OCI-LY7 (cell line): Measurements from ENCODE around the gene XAF1. TPM values are rescaled to one million over a fixed set of nuclear protein-coding genes. Genes with fewer than 3 reads are reported as not detected.

Experiments
- BruUV-seq: library from RNA; stranded (reverse); fragments of 400-500 nt; replicated peaks from 2 replicates; lab custom pipeline; 2021; lab: Mats Ljungman, UMichigan
- CTCF ChIA-PET: fragments of 300-600 bp; sonication (Branson Sonifier 250); formaldehyde crosslinking; loops from one replicate; lab custom pipeline; 2022; ENCODE audit warnings: antibody characterized with exemption; ENCODE audit not compliant: unreplicated experiment; lab: Charles Lee
- POLR2A ChIA-PET: fragments of 300-600 bp; sonication (Branson Sonifier 250); formaldehyde crosslinking; loops from one replicate; lab custom pipeline; 2022; ENCODE audit warnings: antibody characterized with exemption; lab: Charles Lee
- DNase-seq: peaks from one replicate; pipeline ENCODE4 v3.0.0-alpha.2; 2015; ENCODE audit warnings: low spot score
- H2AFZ ChIP-seq: fragments of 200-600 bp; sonication (generic), shearing (Covaris generic); 2 replicates; pipeline ENCODE4 v1.6.1; 2014; ENCODE audit warnings: mild to moderate bottlenecking, antibody characterized with exemption, low read length, moderate library complexity
- H3K27ac ChIP-seq: fragments of 200-600 bp; sonication (generic); 2 replicates; pipeline ENCODE4 v1.5.1; 2014; ENCODE audit warnings: mixed run types, low read depth, mild to moderate bottlenecking, moderate library complexity, low read length, inconsistent platforms; ENCODE audit not compliant: poor library complexity, severe bottlenecking
- H3K36me3 ChIP-seq: fragments of 200-600 bp; sonication (generic); 2 replicates; pipeline ENCODE4 v1.6.1; 2014; ENCODE audit warnings: mild to moderate bottlenecking, antibody characterized with exemption, low read length, moderate library complexity, mixed read lengths; ENCODE audit not compliant: insufficient read depth
- H3K4me1 ChIP-seq: fragments of 200-600 bp; sonication (generic); 2 replicates; pipeline ENCODE4 v1.5.1; 2014; ENCODE audit warnings: mild to moderate bottlenecking, low read length; ENCODE audit not compliant: insufficient read depth, poor library complexity, severe bottlenecking
- H3K4me2 ChIP-seq: fragments of 200-600 bp; sonication (generic); 2 replicates; pipeline ENCODE4 v1.6.1; 2014; ENCODE audit warnings: mild to moderate bottlenecking, low read length
- H3K4me3 ChIP-seq: fragments of 200-600 bp; sonication (generic); 2 replicates; pipeline ENCODE4 v1.5.1; 2014; ENCODE audit warnings: mild to moderate bottlenecking, low read depth, low read length; ENCODE audit not compliant: poor library complexity, severe bottlenecking
- H3K79me2 ChIP-seq: fragments of 200-600 bp; sonication (generic); 2 replicates; pipeline ENCODE4 v1.6.1; 2016; ENCODE audit warnings: low read depth, mild to moderate bottlenecking, low read length, moderate library complexity, mixed read lengths; ENCODE audit not compliant: insufficient read depth
- H3K9me2 ChIP-seq: fragments of 200-600 bp; sonication (generic); 2 replicates; pipeline ENCODE4 v1.6.1; 2016; ENCODE audit warnings: mild to moderate bottlenecking, low read length, mixed read lengths; ENCODE audit not compliant: insufficient read depth
- H3K9me3 ChIP-seq: fragments of 200-600 bp; sonication (generic); 2 replicates; pipeline ENCODE4 v1.6.1; 2014; ENCODE audit warnings: mild to moderate bottlenecking, mixed run types, low read length, mixed read lengths
- H4K20me1 ChIP-seq: fragments of 200-600 bp; sonication (generic); 2 replicates; pipeline ENCODE4 v1.6.1; 2014; ENCODE audit warnings: mild to moderate bottlenecking, antibody characterized with exemption, low read length, moderate library complexity, mixed read lengths; ENCODE audit not compliant: insufficient read depth
- EZH2phosphoT487 ChIP-seq: fragments of 200-600 bp; sonication (generic); IDR thresholded peaks from 2 replicates; pipeline ENCODE4 v1.6.1; 2018; ENCODE audit warnings: low read depth, borderline replicate concordance, mild to moderate bottlenecking, mixed run types, antibody characterized with exemption, low read length, moderate library complexity, mixed read lengths
- intact Hi-C: fragments of 100-400 bp; cut with micrococcal nuclease; formaldehyde crosslinking; loops from one replicate; pipeline ENCODE4 v1.10.0; 2022; ENCODE audit not compliant: unreplicated experiment
- total RNA-seq, 2 experiments: library from RNA; depleted of rRNA in 1 of 2; stranded (reverse); fragments of >200 nt in 1 of 2; shearing (Covaris generic) in 1 of 2; gene quantifications; 2 replicates each; pipeline ENCODE4 v1.2.3, GENCODE V29; 2014 to 2022
- TF ChIP-seq, protein P1 (sequence below): fragments of 200-600 bp; sonication (generic); conservative IDR thresholded peaks from 2 replicates; pipeline ENCODE4 v1.5.1; 2014; ENCODE audit warnings: mild to moderate bottlenecking, antibody characterized with exemption, low read length, moderate library complexity, mixed read lengths

XAF1 gene
- total RNA-seq, 2 experiments from 2014 or later, result 0.38 to 0.46 TPM

- Histone ChIP-seq H3K36me3 (no peaks in the 10 kb centered on the region), H3K4me3 (no peak within 1 kb of the TSS), H3K4me1 (no peaks in the 10 kb centered on the region), H3K4me2 (no peak within 1 kb of the TSS), H4K20me1 (no peaks in the 10 kb centered on the region), H3K9me2 (no peaks in the 10 kb centered on the region), H2AFZ (no peak within 1 kb of the TSS), H3K9me3 (no peaks in the 10 kb centered on the region), H3K27ac (no peak within 1 kb of the TSS), H3K79me2 (no peaks in the 10 kb centered on the region)
- POLR2A ChIA-PET, result no interaction called here
- no TSS peak for BruUV-seq
- CTCF ChIA-PET, result no interaction called here
- TF ChIP-seq EZH2phosphoT487, result no peak
- TF ChIP-seq, protein P1, sequence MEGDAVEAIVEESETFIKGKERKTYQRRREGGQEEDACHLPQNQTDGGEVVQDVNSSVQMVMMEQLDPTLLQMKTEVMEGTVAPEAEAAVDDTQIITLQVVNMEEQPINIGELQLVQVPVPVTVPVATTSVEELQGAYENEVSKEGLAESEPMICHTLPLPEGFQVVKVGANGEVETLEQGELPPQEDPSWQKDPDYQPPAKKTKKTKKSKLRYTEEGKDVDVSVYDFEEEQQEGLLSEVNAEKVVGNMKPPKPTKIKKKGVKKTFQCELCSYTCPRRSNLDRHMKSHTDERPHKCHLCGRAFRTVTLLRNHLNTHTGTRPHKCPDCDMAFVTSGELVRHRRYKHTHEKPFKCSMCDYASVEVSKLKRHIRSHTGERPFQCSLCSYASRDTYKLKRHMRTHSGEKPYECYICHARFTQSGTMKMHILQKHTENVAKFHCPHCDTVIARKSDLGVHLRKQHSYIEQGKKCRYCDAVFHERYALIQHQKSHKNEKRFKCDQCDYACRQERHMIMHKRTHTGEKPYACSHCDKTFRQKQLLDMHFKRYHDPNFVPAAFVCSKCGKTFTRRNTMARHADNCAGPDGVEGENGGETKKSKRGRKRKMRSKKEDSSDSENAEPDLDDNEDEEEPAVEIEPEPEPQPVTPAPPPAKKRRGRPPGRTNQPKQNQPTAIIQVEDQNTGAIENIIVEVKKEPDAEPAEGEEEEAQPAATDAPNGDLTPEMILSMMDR, result no peak
- no peak for DNase-seq
- intact Hi-C loops, result no loop called here
Measured at GRCh38 chr17:6713130-6713917, 42.5 kb upstream of the XAF1 start, which contains the start of gene SLC13A5. TSS of gene SLC13A5 (minus strand) at chr17:6713369. CDS start at chr17:6713333, 36 bp downstream.

GRCh38 chr17:6713918-6714271 lies 42.0 kb upstream of the XAF1 start:
- no peak overlapping the region for H3K27ac ChIP-seq
- intact Hi-C loops, result no loop called here
- H2AFZ ChIP-seq, result no peak overlapping the region
- DNase-seq, result no peak
- H3K79me2 ChIP-seq, result no peaks in the 10 kb centered on the region
- no peaks in the 10 kb centered on the region for H3K36me3 ChIP-seq
- no TSS peak for BruUV-seq
- H3K9me2 ChIP-seq, result no peaks in the 10 kb centered on the region
- H3K4me2 ChIP-seq, result no peak overlapping the region
- ChIA-PET POLR2A (no interaction called here), CTCF (no interaction called here)
- no peaks in the 10 kb centered on the region for H3K4me1 ChIP-seq
- H3K4me3 ChIP-seq, result no peak overlapping the region
- TF ChIP-seq EZH2phosphoT487, result no peak
- TF ChIP-seq, protein P1, result no peak
- no peaks in the 10 kb centered on the region for H4K20me1 ChIP-seq
- no peaks in the 10 kb centered on the region for H3K9me3 ChIP-seq

GRCh38 chr17:6714315-6714874 lies 41.5 kb upstream of the XAF1 start:
- Histone ChIP-seq H3K4me2 (no peak overlapping the region), H3K79me2 (no peaks in the 10 kb centered on the region), H2AFZ (no peak overlapping the region), H3K9me2 (no peaks in the 10 kb centered on the region), H3K36me3 (no peaks in the 10 kb centered on the region), H3K27ac (no peak overlapping the region), H4K20me1 (no peaks in the 10 kb centered on the region), H3K4me1 (no peaks in the 10 kb centered on the region), H3K4me3 (no peak overlapping the region), H3K9me3 (no peaks in the 10 kb centered on the region)
- DNase-seq, result no peak
- BruUV-seq, result no TSS peak
- TF ChIP-seq EZH2phosphoT487, result no peak
- TF ChIP-seq, protein P1, result no peak
- ChIA-PET POLR2A (no interaction called here), CTCF (no interaction called here)
- intact Hi-C loops, result no loop called here
